OCI-LY1 (cell line): ENCODE data around the gene TOM1L2.

Experiments used
- CTCF ChIP-seq: fragments of 200-600 bp; sonication (generic), shearing (Covaris generic); IDR thresholded peaks from 2 replicates; pipeline ENCODE4 v1.5.1; 2017; ENCODE audit warnings: mild to moderate bottlenecking, antibody characterized with exemption, low read length, moderate library complexity, mixed read lengths
- EZH2 ChIP-seq: fragments of 200-600 bp; sonication (generic), shearing (Covaris generic); IDR thresholded peaks from 2 replicates; pipeline ENCODE4 v1.8.0; 2017; ENCODE audit warnings: borderline replicate concordance, mixed run types, mild to moderate bottlenecking, antibody characterized with exemption, low read length, moderate library complexity, mixed read lengths

- TF ChIP-seq CTCF = no peak
- no peak for TF ChIP-seq EZH2
These were observed 36.6 kb downstream of the TOM1L2 start for GRCh38 chr17:17935321-17936271.
